AG08395 (cell line): ENCODE data around the gene SYT13.

Experiments used
- DNase-seq: peaks from one replicate; pipeline ENCODE4 v3.0.0; 2012; ENCODE audit warnings: mixed read lengths, low spot score

The SYT13 gene

GRCh38 chr11:45248501-45249011 lies 37.6 kb downstream of the SYT13 start:
- no peak for DNase-seq

GRCh38 chr11:45247433-45247832 lies 38.7 kb downstream of the SYT13 start:
- peak; percentile 21 for DNase-seq

- DNase-seq, result no peak
Measured at GRCh38 chr11:45246241-45246640, 39.9 kb downstream of the SYT13 start.

GRCh38 chr11:45245218-45246045 lies 40.7 kb downstream of the SYT13 start:
- DNase-seq, result no peak

GRCh38 chr11:45243967-45244366 lies 42.2 kb downstream of the SYT13 start:
- DNase-seq, result no peak

- no peak for DNase-seq
Measured at GRCh38 chr11:45239733-45240132, 46.4 kb downstream of the SYT13 start.

- peak; percentile 25 for DNase-seq
Measured at GRCh38 chr11:45238724-45239123, 47.4 kb downstream of the SYT13 start.

- no peak for DNase-seq
Measured at GRCh38 chr11:45237711-45238315, 48.3 kb downstream of the SYT13 start.

- DNase-seq, result no peak
Measured at GRCh38 chr11:45234306-45235006, 51.7 kb downstream of the SYT13 start.

GRCh38 chr11:45233804-45234170 lies 52.4 kb downstream of the SYT13 start:
- no peak for DNase-seq

- DNase-seq, result peak; percentile 90
Measured at GRCh38 chr11:45233121-45233803, 52.9 kb downstream of the SYT13 start.

- no peak for DNase-seq
Measured at GRCh38 chr11:45232341-45233080, 53.6 kb downstream of the SYT13 start.

GRCh38 chr11:45229401-45230020 lies 56.6 kb downstream of the SYT13 start:
- DNase-seq, result no peak

- no peak for DNase-seq
Measured at GRCh38 chr11:45227836-45228235, 58.3 kb downstream of the SYT13 start.

GRCh38 chr11:45226901-45227300 lies 59.2 kb downstream of the SYT13 start:
- DNase-seq, result no peak

GRCh38 chr11:45225961-45226871 lies 59.9 kb downstream of the SYT13 start:
- DNase-seq, result no peak

- no peak for DNase-seq
Measured at GRCh38 chr11:45225277-45225676, 60.9 kb downstream of the SYT13 start.

GRCh38 chr11:45224766-45225165 lies 61.4 kb downstream of the SYT13 start:
- no peak for DNase-seq

GRCh38 chr11:45223496-45223895 lies 62.6 kb downstream of the SYT13 start:
- no peak for DNase-seq

- no peak for DNase-seq
Measured at GRCh38 chr11:45219411-45219810, 66.7 kb downstream of the SYT13 start.
